Muscle of arm (tissue), 12 donors: ENCODE data around the gene BLNK. TPM values are rescaled to one million over a fixed set of nuclear protein-coding genes. Genes with fewer than 3 reads are reported as not detected.
"Not testable (repeated sequence)": the region's sequence is repeated elsewhere in the genome, so short reads cannot be mapped to it uniquely, and the experiment has no call there.

Experiments
- DNase-seq: peaks from one replicate; pipeline ENCODE4 v3.0.0-alpha.2; 2013
- polyA plus RNA-seq, 12 donors: library from polyadenylated mRNA; unstranded; fragments of 120-200 nt; gene quantifications; one replicate each; pipeline ENCODE4 v1.2.1, GENCODE V29; 2013; ENCODE audit not compliant: insufficient read length in 12 of 12

BLNK gene
- polyA plus RNA-seq, 12 donors, result 1.2 to 11.9 (median 1.6) TPM; not detected in 2

DNA sequence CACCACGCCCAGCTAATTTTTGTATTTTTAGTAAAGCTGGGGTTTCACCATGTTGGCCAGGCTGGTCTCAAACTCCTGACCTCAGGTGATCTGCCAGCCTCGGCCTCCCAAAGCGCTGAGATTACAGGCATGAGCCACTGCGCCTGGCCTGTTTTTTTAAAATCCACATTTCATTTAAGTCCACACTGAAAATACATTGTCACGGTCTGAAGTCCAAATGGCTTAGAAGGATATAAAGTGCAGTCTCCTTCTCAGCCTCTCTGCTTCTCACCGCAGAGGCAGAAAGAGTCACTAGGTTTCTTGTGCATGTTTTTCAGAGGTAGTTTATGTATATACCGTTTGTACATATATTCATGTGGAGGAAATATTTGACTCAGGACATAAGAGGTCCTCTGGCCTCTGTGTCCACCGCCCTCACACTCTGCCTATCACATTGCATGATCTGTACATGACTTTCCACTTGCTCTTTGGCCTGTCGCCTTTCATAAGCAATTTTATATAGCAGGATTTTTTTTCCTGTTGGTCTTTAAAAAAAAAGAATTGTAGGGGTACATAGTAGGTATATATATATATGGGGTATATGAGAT lies 42.9 kb downstream of the BLNK start:
- DNase-seq, result no peak

DNA sequence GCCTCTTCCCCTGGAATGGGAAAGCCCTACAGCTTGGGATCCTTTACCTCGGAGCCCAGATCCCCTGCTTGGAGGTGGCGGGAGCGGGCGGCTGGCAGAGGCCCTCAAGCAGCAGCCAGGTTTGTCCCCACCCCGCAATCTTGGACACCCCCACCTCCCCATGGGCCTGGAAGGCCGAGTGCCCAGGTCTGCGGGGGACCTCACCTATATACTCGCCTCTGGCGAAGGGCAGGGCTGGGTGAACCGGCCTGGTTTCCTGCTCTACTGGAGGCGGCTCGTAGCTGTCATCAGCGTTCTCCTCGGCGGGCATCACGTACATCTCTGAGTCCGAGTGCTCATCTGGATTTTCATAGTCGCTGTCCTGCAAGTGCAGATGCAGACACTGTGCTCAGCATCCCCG lies 44.2 kb downstream of the BLNK start:
- no peak for DNase-seq

GRCh38 chr10:96225119-96225518 lies 46.2 kb downstream of the BLNK start:
- no peak for DNase-seq

- no peak for DNase-seq
Measured at GRCh38 chr10:96222908-96223307, 48.5 kb downstream of the BLNK start.

GRCh38 chr10:96222441-96222840 lies 48.9 kb downstream of the BLNK start:
- DNase-seq, result no peak

DNA sequence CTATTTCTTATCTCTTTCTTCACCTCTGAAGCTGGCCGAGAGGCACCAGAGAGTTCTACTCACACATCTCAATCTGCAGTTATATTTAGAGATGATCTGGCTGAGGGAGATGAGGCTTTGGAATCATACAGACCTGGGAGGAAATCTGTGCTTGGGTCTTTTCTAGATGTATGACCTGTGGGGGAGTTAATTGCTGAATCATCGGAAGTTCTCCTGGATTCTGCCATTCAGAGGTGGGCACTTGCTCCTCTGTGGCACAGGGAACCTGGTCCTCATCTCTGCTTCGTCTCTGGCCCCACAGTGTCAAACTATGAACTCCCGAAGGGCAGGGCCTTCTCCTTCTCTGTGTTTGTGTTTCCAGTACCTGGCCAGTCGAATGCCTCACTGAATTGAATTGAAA lies 52.5 kb downstream of the BLNK start:
- no peak for DNase-seq

- DNase-seq, result no peak
Measured at GRCh38 chr10:96217711-96218110, 53.7 kb downstream of the BLNK start.

DNA sequence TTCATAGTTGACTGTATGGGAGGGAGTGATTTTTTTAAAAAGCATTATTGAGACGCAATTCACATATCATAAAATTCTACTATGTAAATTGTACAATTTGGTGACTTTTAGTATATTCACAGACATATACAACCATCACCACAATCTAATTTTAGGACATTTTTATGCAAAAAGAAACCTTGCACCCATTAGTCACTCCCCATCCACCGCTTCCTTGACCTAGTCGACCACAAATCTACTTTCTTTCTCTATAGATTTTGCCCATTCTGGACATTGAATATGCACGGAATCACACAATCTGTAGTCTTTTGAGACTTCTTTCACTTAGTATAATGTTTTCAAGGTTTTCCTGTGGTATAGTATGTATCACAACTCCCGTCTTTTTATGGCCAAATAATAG lies 54.6 kb downstream of the BLNK start:
- no peak for DNase-seq

GRCh38 chr10:96212911-96213310 lies 58.5 kb downstream of the BLNK start:
- DNase-seq, result no peak

- DNase-seq, result no peak
Measured at GRCh38 chr10:96211764-96212163, 59.6 kb downstream of the BLNK start.

DNA sequence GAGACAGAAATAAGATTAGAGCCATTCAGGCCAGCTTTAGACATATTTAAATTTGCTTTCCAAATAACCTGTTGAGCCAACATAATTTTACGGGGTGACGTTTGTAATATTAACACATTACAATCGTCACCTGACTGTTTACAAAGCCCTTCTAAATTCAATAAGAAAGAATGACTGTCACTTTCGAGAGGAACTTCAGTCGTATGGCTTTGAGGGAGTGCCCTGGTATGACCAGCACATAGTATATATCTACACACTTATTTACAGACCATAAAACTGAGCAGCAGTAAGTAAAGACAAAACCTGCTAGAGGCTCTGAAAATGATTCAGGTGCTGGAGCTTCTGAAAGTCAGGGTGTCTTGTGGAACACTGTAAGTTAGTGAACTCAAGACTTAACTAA lies 62.4 kb downstream of the BLNK start:
- no peak for DNase-seq

GRCh38 chr10:96208271-96208670 lies 63.1 kb downstream of the BLNK start:
- DNase-seq, result no peak

GRCh38 chr10:96205580-96205979 lies 65.8 kb downstream of the BLNK start:
- no peak for DNase-seq

DNA sequence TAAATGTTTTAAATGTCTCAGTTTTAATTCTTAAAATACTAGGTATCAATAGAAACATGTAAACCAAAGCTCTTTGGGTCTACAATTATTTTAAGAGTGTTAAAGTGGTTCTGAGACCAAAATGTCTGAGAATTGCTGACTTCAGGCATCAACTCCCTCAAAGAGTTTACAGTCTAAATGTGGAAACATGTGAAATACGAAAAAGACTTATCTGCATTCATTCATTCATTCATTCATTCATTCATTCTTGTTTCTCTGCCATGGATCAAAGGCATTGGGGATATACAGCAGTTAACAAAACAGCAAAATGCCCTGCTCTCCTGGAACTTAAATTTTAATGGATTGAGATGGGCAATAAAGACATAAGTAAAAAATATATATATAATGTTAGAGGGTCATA lies 69.8 kb downstream of the BLNK start:
- no peak for DNase-seq

DNA sequence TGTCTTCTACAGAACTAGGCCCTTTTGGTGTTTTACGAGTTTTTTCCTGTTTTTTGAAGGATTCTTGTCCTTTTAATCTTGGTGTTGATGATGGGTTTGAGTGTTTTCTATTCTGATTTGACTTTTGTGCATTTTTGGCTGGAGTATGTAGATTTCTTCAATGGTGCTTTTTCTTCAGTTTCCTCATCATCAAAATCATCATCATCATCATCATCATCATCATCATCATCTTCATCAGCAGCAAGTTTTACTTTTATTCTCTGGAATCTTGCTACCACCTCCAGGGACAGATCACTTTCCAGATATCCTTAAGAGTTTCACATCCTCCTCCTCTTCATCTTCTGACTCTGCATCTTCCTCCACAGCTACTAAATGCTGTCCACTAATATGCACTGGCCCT lies 81.9 kb downstream of the BLNK start:
- DNase-seq, result not testable (repeated sequence)

GRCh38 chr10:96188916-96189315 lies 82.5 kb downstream of the BLNK start:
- no peak for DNase-seq

GRCh38 chr10:96188421-96188820 lies 82.9 kb downstream of the BLNK start:
- DNase-seq, result no peak

DNA sequence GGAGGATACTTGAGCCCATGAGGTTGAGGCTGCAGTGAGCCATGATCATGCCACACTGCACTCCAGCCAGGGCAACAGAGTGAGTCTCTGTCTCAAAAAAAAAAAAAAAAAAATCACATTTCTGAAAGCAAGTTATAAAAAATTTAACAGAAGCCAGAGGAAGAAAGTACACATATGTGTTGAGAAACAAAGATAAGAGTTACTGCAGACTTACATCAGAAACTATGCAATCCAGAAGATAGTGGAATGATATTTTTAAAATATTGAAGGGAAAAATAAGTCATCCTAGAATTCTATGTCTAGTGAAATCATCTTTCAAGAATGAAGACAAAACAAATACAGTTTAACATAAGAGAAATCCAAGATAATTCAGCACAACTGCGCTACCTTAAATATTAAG lies 94.4 kb downstream of the BLNK start:
- DNase-seq, result no peak

- DNase-seq, result no peak
Measured at GRCh38 chr10:96172666-96173065, 98.7 kb downstream of the BLNK start.

DNA sequence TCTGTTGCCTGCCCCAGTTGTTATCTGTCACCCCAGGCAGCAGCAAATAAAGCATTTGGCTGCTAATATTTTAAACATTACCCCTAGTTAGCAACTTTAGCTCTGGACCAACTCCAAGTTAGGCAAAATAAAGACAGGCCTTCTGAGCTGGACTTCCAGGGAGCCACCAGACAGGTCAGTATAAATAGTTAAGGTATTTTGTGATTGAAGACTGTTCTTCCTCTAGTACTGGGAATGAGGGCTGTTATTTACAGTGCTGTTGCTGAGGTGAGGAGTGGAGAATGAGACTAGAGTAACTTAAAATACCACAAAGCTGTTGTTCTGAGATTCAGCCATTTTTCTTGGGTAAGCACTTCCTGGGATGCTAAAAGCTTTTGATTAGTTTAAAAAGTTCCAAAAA lies 101.1 kb downstream of the BLNK start:
- DNase-seq, result no peak

- DNase-seq, result no peak
Measured at GRCh38 chr10:96168546-96168945, 102.8 kb downstream of the BLNK start.

GRCh38 chr10:96165726-96166125 lies 105.6 kb downstream of the BLNK start:
- no peak for DNase-seq

DNA sequence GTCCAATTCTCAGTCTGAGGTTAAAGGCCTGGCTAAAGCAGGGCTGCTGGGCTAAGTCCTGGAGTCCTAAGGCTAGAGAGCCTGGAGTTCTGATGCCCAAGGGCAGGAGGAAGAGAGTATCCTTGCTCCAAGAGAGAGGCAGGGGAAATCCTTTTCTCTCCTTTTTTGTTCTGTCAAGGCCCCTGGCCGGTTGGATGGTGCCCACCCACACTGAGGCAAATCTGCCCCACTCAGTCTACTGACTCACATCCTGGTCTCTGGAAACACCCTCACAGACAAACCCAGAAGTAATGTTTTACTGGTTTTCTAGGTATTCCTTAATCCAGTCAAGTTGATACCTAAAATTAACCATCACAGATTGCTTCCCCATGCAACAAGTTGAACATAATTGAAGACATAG lies 118.3 kb downstream of the BLNK start:
- DNase-seq, result no peak

- no peak for DNase-seq
Measured at GRCh38 chr10:96152437-96152836, 118.9 kb downstream of the BLNK start.
